IPS-20b (cell line): ENCODE data around the gene LRRC43.
"Not testable (repeated sequence)": the region's sequence is repeated elsewhere in the genome, so short reads cannot be mapped to it uniquely, and the experiment has no call there.

Source experiments
- H3K27ac ChIP-seq: one replicate; pipeline ENCODE4 v1.5.1; 2013; ENCODE audit warnings: low read length
- H3K27me3 ChIP-seq: 2 replicates; pipeline ENCODE4 v1.6.1; 2013; ENCODE audit warnings: mild to moderate bottlenecking, low read length, inconsistent platforms; ENCODE audit not compliant: insufficient read depth
- H3K36me3 ChIP-seq: 2 replicates; pipeline ENCODE4 v1.6.1; 2013; ENCODE audit warnings: low read depth, mild to moderate bottlenecking, inconsistent platforms, low read length, moderate library complexity; ENCODE audit not compliant: insufficient read depth
- H3K4me1 ChIP-seq: 2 replicates; pipeline ENCODE4 v1.6.1; 2013; ENCODE audit warnings: mild to moderate bottlenecking, control low read depth, inconsistent platforms, low read length, moderate library complexity; ENCODE audit not compliant: insufficient read depth
- H3K4me3 ChIP-seq: 2 replicates; pipeline ENCODE4 v1.5.1; 2013; ENCODE audit warnings: mild to moderate bottlenecking, low read length, inconsistent platforms
- H3K9ac ChIP-seq: 2 replicates; pipeline ENCODE4 v1.6.1; 2013; ENCODE audit warnings: low read depth, mild to moderate bottlenecking, inconsistent platforms, low read length, moderate library complexity
- H3K9me3 ChIP-seq: 2 replicates; pipeline ENCODE4 v1.6.1; 2013; ENCODE audit warnings: mild to moderate bottlenecking, low read depth, low read length, inconsistent platforms; ENCODE audit not compliant: insufficient read depth

The LRRC43 gene

GRCh38 chr12:122160761-122161160 is 22.2 kb upstream of the LRRC43 start:
- no peaks in the 10 kb centered on the region for H3K9me3 ChIP-seq
- H3K4me3 ChIP-seq = no peak overlapping the region
- H3K27me3 ChIP-seq = no peaks in the 10 kb centered on the region
- no peak overlapping the region for H3K9ac ChIP-seq
- no peak overlapping the region for H3K27ac ChIP-seq
- H3K36me3 ChIP-seq = no peaks in the 10 kb centered on the region
- H3K4me1 ChIP-seq = no peaks in the 10 kb centered on the region

- Histone ChIP-seq H3K27me3 (no peaks in the 10 kb centered on the region), H3K4me3 (no peak overlapping the region), H3K4me1 (no peaks in the 10 kb centered on the region), H3K9ac (no peak overlapping the region), H3K9me3 (no peaks in the 10 kb centered on the region), H3K27ac (no peak overlapping the region), H3K36me3 (no peaks in the 10 kb centered on the region)
Measured at GRCh38 chr12:122161682-122162081, 21.2 kb upstream of the LRRC43 start.

- Histone ChIP-seq H3K9ac (no peak overlapping the region), H3K4me3 (no peak overlapping the region), H3K27ac (no peak overlapping the region), H3K36me3 (no peaks in the 10 kb centered on the region), H3K4me1 (no peaks in the 10 kb centered on the region), H3K27me3 (no peaks in the 10 kb centered on the region), H3K9me3 (no peaks in the 10 kb centered on the region)
Measured at GRCh38 chr12:122162976-122163375, 19.9 kb upstream of the LRRC43 start.

- H3K27me3 ChIP-seq = no peaks in the 10 kb centered on the region
- H3K9me3 ChIP-seq = no peaks in the 10 kb centered on the region
- H3K9ac ChIP-seq = no peak overlapping the region
- H3K4me3 ChIP-seq = no peak overlapping the region
- no peaks in the 10 kb centered on the region for H3K36me3 ChIP-seq
- H3K27ac ChIP-seq = no peak overlapping the region
- no peaks in the 10 kb centered on the region for H3K4me1 ChIP-seq
Measured at GRCh38 chr12:122166422-122167349, 16.2 kb upstream of the LRRC43 start.

GRCh38 chr12:122167356-122167925 is 15.5 kb upstream of the LRRC43 start:
- Histone ChIP-seq H3K9me3 (no peaks in the 10 kb centered on the region), H3K36me3 (no peaks in the 10 kb centered on the region), H3K4me1 (no peaks in the 10 kb centered on the region), H3K27ac (no peak overlapping the region), H3K9ac (no peak overlapping the region), H3K4me3 (no peak overlapping the region), H3K27me3 (no peaks in the 10 kb centered on the region)

GRCh38 chr12:122168492-122168891 is 14.4 kb upstream of the LRRC43 start:
- H3K9me3 ChIP-seq = no peaks in the 10 kb centered on the region
- H3K4me1 ChIP-seq = no peaks in the 10 kb centered on the region
- no peaks in the 10 kb centered on the region for H3K36me3 ChIP-seq
- H3K4me3 ChIP-seq = no peak overlapping the region
- H3K27ac ChIP-seq = no peak overlapping the region
- H3K9ac ChIP-seq = no peak overlapping the region
- H3K27me3 ChIP-seq = no peaks in the 10 kb centered on the region

GRCh38 chr12:122171399-122171798 is 11.5 kb upstream of the LRRC43 start:
- Histone ChIP-seq H3K36me3 (no peaks in the 10 kb centered on the region), H3K9ac (no peak overlapping the region), H3K4me1 (no peaks in the 10 kb centered on the region), H3K4me3 (no peak overlapping the region), H3K9me3 (no peaks in the 10 kb centered on the region), H3K27me3 (no peaks in the 10 kb centered on the region), H3K27ac (no peak overlapping the region)

- no peak overlapping the region for H3K4me3 ChIP-seq
- H3K9me3 ChIP-seq = no peaks in the 10 kb centered on the region
- no peaks in the 10 kb centered on the region for H3K27me3 ChIP-seq
- H3K27ac ChIP-seq = no peak overlapping the region
- H3K9ac ChIP-seq = no peak overlapping the region
- no peaks in the 10 kb centered on the region for H3K36me3 ChIP-seq
- no peaks in the 10 kb centered on the region for H3K4me1 ChIP-seq
Measured at GRCh38 chr12:122172262-122172939, 10.5 kb upstream of the LRRC43 start.

- no peak within 1 kb of the TSS for H3K9ac ChIP-seq
- no peak within 1 kb of the TSS for H3K4me3 ChIP-seq
- H3K27ac ChIP-seq = no peak within 1 kb of the TSS
- no peaks in the 10 kb centered on the region for H3K27me3 ChIP-seq
- no peaks in the 10 kb centered on the region for H3K9me3 ChIP-seq
- no peaks in the 10 kb centered on the region for H3K36me3 ChIP-seq
- H3K4me1 ChIP-seq = no peaks in the 10 kb centered on the region
Measured at GRCh38 chr12:122174155-122174845, 8.6 kb upstream of the LRRC43 start, which contains the start of gene IL31. TSS of gene IL31 (minus strand) at chr12:122174221. CDS start at chr12:122174172, 49 bp downstream.

- H3K9ac ChIP-seq, H3K9me3 ChIP-seq, H3K27ac ChIP-seq, H3K4me3 ChIP-seq, H3K27me3 ChIP-seq, H3K36me3 ChIP-seq, H3K4me1 ChIP-seq: not testable (repeated sequence)
Measured at GRCh38 chr12:122176473-122176872, 6.5 kb upstream of the LRRC43 start.

- H3K27ac ChIP-seq = no peak overlapping the region
- no peaks in the 10 kb centered on the region for H3K4me1 ChIP-seq
- peaks cover 25% of the 10 kb centered on the region for H3K27me3 ChIP-seq
- H3K36me3 ChIP-seq = no peaks in the 10 kb centered on the region
- no peak overlapping the region; the same call in 1 of the 2 replicates for H3K9ac ChIP-seq
- H3K4me3 ChIP-seq = peak overlapping the region; percentile 68; the same call in 1 of the 2 replicates
- no peaks in the 10 kb centered on the region for H3K9me3 ChIP-seq
Measured at GRCh38 chr12:122183588-122183940, 641 bp downstream of the LRRC43 start.
